Mesenchymal stem cell (in vitro differentiated cells and primary cell): ENCODE measurements around the gene MC1R.
"Not testable (repeated sequence)": the region's sequence is repeated elsewhere in the genome, so short reads cannot be mapped to it uniquely, and the experiment has no call there.

ENCODE experiments used
- DNase-seq: peaks from one replicate; pipeline ENCODE4 v3.0.0-alpha.2; 2013
- H2AFZ ChIP-seq: one replicate; pipeline ENCODE4 v1.6.1; 2013; ENCODE audit warnings: low read depth, mild to moderate bottlenecking, control low read depth, inconsistent platforms, low read length, moderate library complexity
- H2AK5ac ChIP-seq: 2 replicates; pipeline ENCODE4 v1.6.1; 2013; ENCODE audit warnings: low read length, moderate library complexity, mild to moderate bottlenecking, inconsistent platforms; ENCODE audit not compliant: severe bottlenecking
- H2BK120ac ChIP-seq: one replicate; pipeline ENCODE4 v1.6.1; 2013; ENCODE audit warnings: low read depth, mild to moderate bottlenecking, inconsistent platforms, low read length, moderate library complexity
- H2BK12ac ChIP-seq, 2 experiments: one replicate each; pipeline ENCODE4 v1.6.1; 2013; ENCODE audit warnings: inconsistent platforms in 2 of 2, low read length in 2 of 2, mild to moderate bottlenecking in 2 of 2, moderate library complexity in 2 of 2, control low read depth in 1 of 2
- H2BK15ac ChIP-seq: one replicate; pipeline ENCODE4 v1.6.1; 2013; ENCODE audit warnings: mild to moderate bottlenecking, low read depth, inconsistent platforms; ENCODE audit not compliant: poor library complexity, severe bottlenecking
- H2BK5ac ChIP-seq: 2 replicates; pipeline ENCODE4 v1.6.1; 2013; ENCODE audit warnings: low read depth, mild to moderate bottlenecking, low read length, control low read depth, inconsistent platforms; ENCODE audit not compliant: poor library complexity, severe bottlenecking
- H3K14ac ChIP-seq, 2 experiments: one replicate each; pipeline ENCODE4 v1.6.1; 2013; ENCODE audit warnings: inconsistent platforms in 2 of 2, low read length in 2 of 2, control low read depth in 1 of 2, mild to moderate bottlenecking in 1 of 2, moderate library complexity in 1 of 2
- H3K18ac ChIP-seq, 2 experiments: one replicate each; pipeline ENCODE4 v1.6.1; 2013; ENCODE audit warnings: inconsistent platforms in 2 of 2, low read length in 2 of 2, control low read depth in 1 of 2, low read depth in 1 of 2, mild to moderate bottlenecking in 1 of 2
- H3K23ac ChIP-seq, 2 experiments: one replicate each; pipeline ENCODE4 v1.6.1; 2013; ENCODE audit warnings: inconsistent platforms in 2 of 2, low read length in 2 of 2, mild to moderate bottlenecking in 2 of 2, moderate library complexity in 2 of 2, control low read depth in 1 of 2
- H3K27ac ChIP-seq: 2 replicates; pipeline ENCODE4 v1.5.1; 2013; ENCODE audit warnings: mild to moderate bottlenecking, moderate library complexity, low read length, control low read depth, inconsistent platforms; ENCODE audit not compliant: poor library complexity, severe bottlenecking
- H3K27me3 ChIP-seq, 2 experiments: 2 replicates each; pipeline versions ENCODE4 v1.6.1 to v1.7.0; 2013; ENCODE audit warnings: low read length in 2 of 2, mild to moderate bottlenecking in 2 of 2, moderate library complexity in 2 of 2, control low read depth in 1 of 2, inconsistent platforms in 1 of 2; ENCODE audit not compliant: control insufficient read depth in 1 of 2, insufficient read depth in 1 of 2
- H3K36me3 ChIP-seq, 2 experiments: 2 replicates each; pipeline versions ENCODE4 v1.6.1 to v1.7.0; 2013; ENCODE audit warnings: low read length in 2 of 2, control low read depth in 1 of 2, inconsistent platforms in 1 of 2, low read depth in 1 of 2, mild to moderate bottlenecking in 1 of 2; ENCODE audit not compliant: insufficient read depth in 2 of 2, control insufficient read depth in 1 of 2
- H3K4ac ChIP-seq, 2 experiments: one replicate each; pipeline ENCODE4 v1.6.1; 2013; ENCODE audit warnings: inconsistent platforms in 2 of 2, low read length in 2 of 2, mild to moderate bottlenecking in 2 of 2, moderate library complexity in 2 of 2, control low read depth in 1 of 2, low read depth in 1 of 2
- H3K4me1 ChIP-seq: 2 replicates; pipeline ENCODE4 v1.6.1; 2013; ENCODE audit warnings: low read depth, low read length, control low read depth; ENCODE audit not compliant: control insufficient read depth, insufficient read depth
- H3K4me2 ChIP-seq: 2 replicates; pipeline ENCODE4 v1.6.1; 2013; ENCODE audit warnings: low read length, mild to moderate bottlenecking, inconsistent platforms; ENCODE audit not compliant: poor library complexity, severe bottlenecking
- H3K4me3 ChIP-seq, 2 experiments: 2 replicates each; pipeline versions ENCODE4 v1.5.1 to v1.7.0; 2013; ENCODE audit warnings: low read length in 2 of 2, mild to moderate bottlenecking in 2 of 2, control low read depth in 1 of 2, low read depth in 1 of 2; ENCODE audit not compliant: insufficient read depth in 1 of 2
- H3K79me1 ChIP-seq: replicated peaks from 2 replicates; pipeline ENCODE4 v1.6.1; 2013; ENCODE audit warnings: mild to moderate bottlenecking, control low read depth, low read length, inconsistent platforms; ENCODE audit not compliant: poor library complexity, severe bottlenecking
- H3K9ac ChIP-seq: 2 replicates; pipeline ENCODE4 v1.7.0; 2013; ENCODE audit warnings: mild to moderate bottlenecking, low read length, moderate library complexity
- H3K9me3 ChIP-seq: 2 replicates; pipeline ENCODE4 v1.7.0; 2013; ENCODE audit warnings: mild to moderate bottlenecking, low read length; ENCODE audit not compliant: control insufficient read depth
- H4K8ac ChIP-seq: one replicate; pipeline ENCODE4 v1.6.1; 2013; ENCODE audit warnings: inconsistent platforms, mild to moderate bottlenecking, low read length, moderate library complexity
- H4K91ac ChIP-seq: one replicate; pipeline ENCODE4 v1.6.1; 2013; ENCODE audit warnings: mild to moderate bottlenecking, low read length, inconsistent platforms
- WGBS: methylation state at CpG from one replicate; pipeline ENCODE4 v1.1.7; 2013; ENCODE audit warnings: mixed read lengths; 5-methylcytosine and 5-hydroxymethylcytosine counted together

MC1R gene

GRCh38 chr16:89967436-89967835 is 48.8 kb downstream of the MC1R start:
- H3K4me3 ChIP-seq, H3K27ac ChIP-seq, H2AFZ ChIP-seq, H3K9ac ChIP-seq, H2BK120ac ChIP-seq, H2BK12ac ChIP-seq, H3K27me3 ChIP-seq, H3K18ac ChIP-seq, H3K23ac ChIP-seq, DNase-seq, H3K4me2 ChIP-seq, H4K91ac ChIP-seq, H2BK15ac ChIP-seq, H3K4ac ChIP-seq, H4K8ac ChIP-seq, H2BK5ac ChIP-seq, H3K9me3 ChIP-seq, H2AK5ac ChIP-seq, H3K14ac ChIP-seq: not testable (repeated sequence)
- 86% methylated on average over 5 of the region's 5 CpGs for WGBS
- H3K4me1 ChIP-seq = peaks cover 12% of the 10 kb centered on the region
- H3K79me1 ChIP-seq = peaks cover 21% of the 10 kb centered on the region
- peaks cover 44 to 45% of the 10 kb centered on the region in 2 experiments for H3K36me3 ChIP-seq

DNA sequence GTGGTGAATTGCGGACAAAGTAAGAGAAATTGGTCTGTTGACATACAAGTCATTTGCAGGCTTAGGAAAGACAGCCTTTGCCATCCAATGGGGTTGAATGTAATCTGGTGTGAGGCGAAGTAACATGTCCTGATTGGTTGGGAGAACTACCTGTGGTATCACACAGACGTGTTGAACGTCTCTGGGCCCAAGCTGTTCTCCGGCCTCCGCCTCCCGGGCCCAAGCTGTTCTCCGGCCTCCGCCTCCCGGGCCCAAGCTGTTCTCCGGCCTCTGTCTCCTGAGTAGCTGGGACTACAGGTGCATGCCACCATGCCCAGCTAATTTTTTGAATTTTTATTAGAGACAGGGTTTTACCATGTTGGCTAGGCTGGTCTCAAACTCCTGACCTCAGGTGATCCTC is 49.4 kb downstream of the MC1R start:
- not testable (repeated sequence) for H2BK15ac ChIP-seq, H2BK5ac ChIP-seq, H2AK5ac ChIP-seq, H3K4me3 ChIP-seq, H3K14ac ChIP-seq, DNase-seq, H3K18ac ChIP-seq, H3K27me3 ChIP-seq, H3K27ac ChIP-seq, H4K8ac ChIP-seq, H3K9me3 ChIP-seq, H2BK12ac ChIP-seq, H3K4me2 ChIP-seq, H2BK120ac ChIP-seq, H3K23ac ChIP-seq, H3K9ac ChIP-seq, H4K91ac ChIP-seq, H2AFZ ChIP-seq, H3K4ac ChIP-seq
- H3K79me1 ChIP-seq = peaks cover 22% of the 10 kb centered on the region
- H3K4me1 ChIP-seq = peaks cover 12% of the 10 kb centered on the region
- H3K36me3 ChIP-seq = peaks cover 39 to 45% of the 10 kb centered on the region in 2 experiments
- WGBS = 85% methylated on average over 11 of the region's 11 CpGs

DNA sequence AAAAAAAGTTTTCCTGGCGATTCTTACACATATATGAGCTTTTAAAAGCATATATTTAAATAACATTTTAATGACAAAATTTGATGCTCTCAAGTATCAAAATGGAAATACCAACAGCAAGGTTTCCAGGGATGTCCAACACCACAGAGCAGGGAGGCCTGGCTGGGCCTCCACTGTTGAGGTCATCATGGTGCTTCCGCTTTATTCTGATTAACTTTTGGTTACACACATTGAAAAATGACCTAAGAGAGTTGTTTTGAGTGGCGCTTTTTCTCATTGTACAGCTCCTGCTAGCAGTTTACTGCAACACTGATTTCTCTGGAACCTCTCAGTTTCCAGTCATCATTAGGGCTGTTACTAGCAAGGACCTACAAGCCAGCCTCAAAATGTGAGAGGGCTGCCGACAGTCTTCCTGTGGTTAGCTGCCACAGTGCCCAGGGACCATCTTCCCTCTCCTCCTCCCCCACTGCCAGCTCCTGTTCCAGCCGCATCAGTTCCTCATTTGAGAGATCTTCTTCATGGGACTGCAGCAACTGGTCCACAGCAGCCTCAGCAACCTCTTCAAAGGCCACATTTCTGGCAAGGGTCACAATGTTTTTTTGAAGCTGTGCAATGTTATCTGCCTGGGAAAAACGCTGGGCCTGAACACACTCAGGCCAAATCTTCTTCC is 51.2 kb downstream of the MC1R start:
- Histone ChIP-seq H2AFZ (no peak overlapping the region), H3K4me1 (peaks cover 17% of the 10 kb centered on the region), H3K14ac (no peak overlapping the region), H3K23ac (no peak overlapping the region), H4K91ac (no peak overlapping the region), H2AK5ac (no peak overlapping the region), H3K9me3 (no peaks in the 10 kb centered on the region), H2BK12ac (no peak overlapping the region), H3K9ac (no peak overlapping the region), H3K27me3 (no peaks in the 10 kb centered on the region), H2BK15ac (no peak overlapping the region), H3K36me3 (peaks cover 23 to 39% of the 10 kb centered on the region in 2 experiments), H3K4me3 (no peak overlapping the region), H3K27ac (no peak overlapping the region), H3K4ac (no peak overlapping the region), H2BK120ac (no peak overlapping the region), H4K8ac (no peak overlapping the region), H3K4me2 (no peak overlapping the region), H2BK5ac (no peak overlapping the region), H3K79me1 (peaks cover 23% of the 10 kb centered on the region), H3K18ac (no peak overlapping the region)
- WGBS = 95% methylated on average over 5 of the region's 6 CpGs
- no peak for DNase-seq
